ENCODE results near the gene CYB5R2.

- no peak for TF ChIP-seq CTCF (IDR thresholded peaks at IDR 0.05)
- TF ChIP-seq EP300 (IDR thresholded peaks at IDR 0.05) = no peak
These were observed 19.1 kb downstream of the CYB5R2 start for GRCh38 chr11:7654195-7654705.
